WTC11 (cell line): Measurements from ENCODE around the gene EVL. TPM values are rescaled to one million over a fixed set of nuclear protein-coding genes. Genes with fewer than 3 reads are reported as not detected.
A peak's percentile ranks its signal among the peaks of the same experiment; 100 is the strongest.

Experiments
- ATAC-seq: fragments of 200-7000 bp; cut with Tn5 transposase; 2 replicates; pipeline ENCODE4 v1.10.0; 2021; ENCODE audit warnings: mild to moderate bottlenecking, moderate library complexity
- CTCF ChIA-PET: fragments of 300-600 bp; sonication (Branson Sonifier 250); formaldehyde crosslinking; loops from one replicate; lab custom pipeline; 2021; ENCODE audit warnings: antibody characterized with exemption; lab: Charles Lee
- POLR2A ChIA-PET: fragments of 350-600 bp; sonication (Branson Sonifier 250); formaldehyde crosslinking; loops from one replicate; lab custom pipeline; 2021; ENCODE audit warnings: antibody characterized with exemption; lab: Charles Lee
- DNase-seq: peaks from one replicate; pipeline ENCODE4 v3.0.0; 2021; ENCODE audit warnings: low spot score
- H3K27ac Mint-ChIP-seq: 2 replicates; pipeline ENCODE4 v1.8.0; 2021; ENCODE audit warnings: mixed read lengths
- H3K27me3 Mint-ChIP-seq: 2 replicates; pipeline ENCODE4 v1.8.0; 2021; ENCODE audit warnings: low read depth, mild to moderate bottlenecking, moderate library complexity, mixed read lengths
- H3K36me3 Mint-ChIP-seq: 2 replicates; pipeline ENCODE4 v1.8.0; 2021; ENCODE audit warnings: mixed read lengths
- H3K4me1 Mint-ChIP-seq: 2 replicates; pipeline ENCODE4 v1.8.0; 2022; ENCODE audit warnings: mixed read lengths
- H3K4me3 Mint-ChIP-seq: 2 replicates; pipeline ENCODE4 v1.8.0; 2021; ENCODE audit warnings: mild to moderate bottlenecking, moderate library complexity, mixed read lengths
- H3K9me3 Mint-ChIP-seq: 2 replicates; pipeline ENCODE4 v1.8.0; 2021; ENCODE audit warnings: mixed read lengths
- ARID4B ChIP-seq: sonication (generic); formaldehyde crosslinking; IDR thresholded peaks from 2 replicates; pipeline ENCODE4 v1.8.0; 2023; ENCODE audit warnings: missing genetic modification reagents, mild to moderate bottlenecking, borderline replicate concordance
- HMGA2 ChIP-seq: fragments of 250-450 bp; sonication (Bioruptor Pico); IDR thresholded peaks from 2 replicates; pipeline ENCODE4 v1.4.0; 2021; ENCODE audit warnings: mild to moderate bottlenecking, moderate library complexity
- MYBL2 ChIP-seq: sonication (generic); formaldehyde crosslinking; IDR thresholded peaks from 2 replicates; pipeline ENCODE4 v1.8.1; 2023; ENCODE audit warnings: mild to moderate bottlenecking, moderate library complexity, missing genetic modification reagents
- SP1 ChIP-seq: sonication (generic); formaldehyde crosslinking; conservative IDR thresholded peaks from 2 replicates; pipeline ENCODE4 v1.8.1; 2022; ENCODE audit warnings: missing genetic modification reagents
- TCF7 ChIP-seq: sonication (generic); formaldehyde crosslinking; IDR thresholded peaks from 2 replicates; pipeline ENCODE4 v1.8.0; 2022; ENCODE audit warnings: mild to moderate bottlenecking, low read depth, missing genetic modification reagents, moderate library complexity
- ZMAT4 ChIP-seq: fragments of 250-450 bp; sonication (Bioruptor Pico); IDR thresholded peaks from 2 replicates; pipeline ENCODE4 v1.9.0; 2021; ENCODE audit warnings: mild to moderate bottlenecking
- ZNF396 ChIP-seq: fragments of 250-450 bp; sonication (Bioruptor Pico); IDR thresholded peaks from 2 replicates; pipeline ENCODE4 v1.8.0; 2021; ENCODE audit warnings: mild to moderate bottlenecking, moderate library complexity, borderline replicate concordance
- ZNF423 ChIP-seq: fragments of 250-450 bp; sonication (Bioruptor Pico); IDR thresholded peaks from 2 replicates; pipeline ENCODE4 v2.1.2; 2022; ENCODE audit warnings: mild to moderate bottlenecking, moderate library complexity
- total RNA-seq: library from RNA; stranded (reverse); gene quantifications from 3 replicates; pipeline ENCODE4 v1.2.3, GENCODE V29; 2021
- TF ChIP-seq, protein P1 (sequence below): sonication (generic); formaldehyde crosslinking; IDR thresholded peaks from 2 replicates; pipeline ENCODE4 v1.8.0; 2022; ENCODE audit warnings: mild to moderate bottlenecking, missing genetic modification reagents
- TF ChIP-seq, protein P2 (sequence below): sonication (generic); formaldehyde crosslinking; conservative IDR thresholded peaks from 2 replicates; pipeline ENCODE4 v1.8.1; 2023; ENCODE audit warnings: mild to moderate bottlenecking, low read depth, missing genetic modification reagents, moderate library complexity

Gene EVL
- total RNA-seq, 1 experiment from 2014 or later: 60.8 TPM

GRCh38 chr14:100158566-100159093 lies 93.4 kb downstream of the EVL start:
- Mint-ChIP-seq H3K4me1 (peaks cover 10% of the 10 kb centered on the region; the same call in 1 of the 2 replicates), H3K27me3 (peaks cover 75% of the 10 kb centered on the region), H3K4me3 (peak overlapping the region; percentile 60), H3K9me3 (peaks cover 4% of the 10 kb centered on the region), H3K27ac (no peak overlapping the region), H3K36me3 (peaks cover 3% of the 10 kb centered on the region; the same call in 1 of the 2 replicates)
- no peak for TF ChIP-seq ARID4B (CRISPR knock-in tag)
- TF ChIP-seq TCF7 (CRISPR knock-in tag): no peak
- no peak for TF ChIP-seq ZMAT4 (CRISPR knock-in tag)
- TF ChIP-seq ZNF396 (CRISPR knock-in tag): no peak
- ATAC-seq (no peak), DNase-seq (no peak)
- ChIA-PET POLR2A (no interaction called here), CTCF (interaction anchor here (1.3 to 2.5 kb wide), 3 partner anchors 19 to 50 kb away, joined by 13 to 31 read pairs (median 15); no protein-coding TSS in a partner anchor)

GRCh38 chr14:100159094-100159864 lies 94.1 kb downstream of the EVL start, which contains the start of gene DEGS2:
DEGS2 (minus strand) TSS chr14:100159645; CDS start chr14:100159587, 58 bp downstream.
- peak; percentile 78 for DNase-seq
- no peak within 1 kb of the TSS for H3K27ac Mint-ChIP-seq
- H3K4me1 Mint-ChIP-seq: peaks cover 10% of the 10 kb centered on the region; the same call in 1 of the 2 replicates
- H3K27me3 Mint-ChIP-seq: peaks cover 75% of the 10 kb centered on the region
- ChIA-PET CTCF (interaction anchor here (0.6 to 2.5 kb wide), 19 partner anchors 10 to 412 kb away, joined by 3 to 31 read pairs (median 4); no protein-coding TSS in a partner anchor), POLR2A (interaction anchor here (0.5 to 1.1 kb wide), 3 partner anchors 51 to 124 kb away, joined by 3 to 4 read pairs (median 3); no protein-coding TSS in a partner anchor)
- ATAC-seq: peak; percentile 76
- H3K4me3 Mint-ChIP-seq: peak within 1 kb of the TSS; percentile 66
- TF ChIP-seq, protein P1, sequence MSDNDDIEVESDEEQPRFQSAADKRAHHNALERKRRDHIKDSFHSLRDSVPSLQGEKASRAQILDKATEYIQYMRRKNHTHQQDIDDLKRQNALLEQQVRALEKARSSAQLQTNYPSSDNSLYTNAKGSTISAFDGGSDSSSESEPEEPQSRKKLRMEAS (CRISPR knock-in tag): peak; percentile 13; the same call in 1 of the 2 replicates
- TF ChIP-seq, protein P2, sequence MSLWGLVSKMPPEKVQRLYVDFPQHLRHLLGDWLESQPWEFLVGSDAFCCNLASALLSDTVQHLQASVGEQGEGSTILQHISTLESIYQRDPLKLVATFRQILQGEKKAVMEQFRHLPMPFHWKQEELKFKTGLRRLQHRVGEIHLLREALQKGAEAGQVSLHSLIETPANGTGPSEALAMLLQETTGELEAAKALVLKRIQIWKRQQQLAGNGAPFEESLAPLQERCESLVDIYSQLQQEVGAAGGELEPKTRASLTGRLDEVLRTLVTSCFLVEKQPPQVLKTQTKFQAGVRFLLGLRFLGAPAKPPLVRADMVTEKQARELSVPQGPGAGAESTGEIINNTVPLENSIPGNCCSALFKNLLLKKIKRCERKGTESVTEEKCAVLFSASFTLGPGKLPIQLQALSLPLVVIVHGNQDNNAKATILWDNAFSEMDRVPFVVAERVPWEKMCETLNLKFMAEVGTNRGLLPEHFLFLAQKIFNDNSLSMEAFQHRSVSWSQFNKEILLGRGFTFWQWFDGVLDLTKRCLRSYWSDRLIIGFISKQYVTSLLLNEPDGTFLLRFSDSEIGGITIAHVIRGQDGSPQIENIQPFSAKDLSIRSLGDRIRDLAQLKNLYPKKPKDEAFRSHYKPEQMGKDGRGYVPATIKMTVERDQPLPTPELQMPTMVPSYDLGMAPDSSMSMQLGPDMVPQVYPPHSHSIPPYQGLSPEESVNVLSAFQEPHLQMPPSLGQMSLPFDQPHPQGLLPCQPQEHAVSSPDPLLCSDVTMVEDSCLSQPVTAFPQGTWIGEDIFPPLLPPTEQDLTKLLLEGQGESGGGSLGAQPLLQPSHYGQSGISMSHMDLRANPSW: no peak
- TF ChIP-seq ZNF423 (CRISPR knock-in tag): peak; percentile 63
- TF ChIP-seq HMGA2 (CRISPR knock-in tag): no peak
- peak; percentile 67; the same call in 1 of the 2 replicates for TF ChIP-seq SP1 (CRISPR knock-in tag)
- TF ChIP-seq MYBL2 (CRISPR knock-in tag): 0 out of 2 replicates have a peak, but pooled peaks have one; percentile 20
- H3K9me3 Mint-ChIP-seq: peaks cover 4% of the 10 kb centered on the region
- H3K36me3 Mint-ChIP-seq: peaks cover 3% of the 10 kb centered on the region; the same call in 1 of the 2 replicates
